SK-N-SH (cell line): ENCODE results near the gene TLE6.

Source experiments
- CTCF ChIP-seq: fragments of 200-600 bp; sonication (generic); IDR thresholded peaks from 2 replicates; pipeline ENCODE4 v1.6.1; 2017; ENCODE audit warnings: antibody characterized with exemption, mild to moderate bottlenecking, moderate library complexity
- SIN3A ChIP-seq: IDR thresholded peaks from 2 replicates; pipeline ENCODE4 v1.6.1; 2012; ENCODE audit warnings: low read depth, mild to moderate bottlenecking, low read length, moderate library complexity, borderline replicate concordance
- SMC3 ChIP-seq: IDR thresholded peaks from 2 replicates; pipeline ENCODE4 v1.6.1; 2012; ENCODE audit warnings: low read depth, low read length, improper control_type of control experiment

- TF ChIP-seq SMC3 (no peak), SIN3A (no peak), CTCF (no peak)
These were observed 14.2 kb upstream of the TLE6 start for GRCh38 chr19:2963122-2963521.
